ENCODE measurements around the gene TRAK2. TPM values are rescaled to one million over a fixed set of nuclear protein-coding genes. Genes with fewer than 3 reads are reported as not detected.

TRAK2 gene
- total and polyA plus RNA-seq, 9 of the 15 experiments (the other 6 are each of a cell fraction or from before 2014, with no cell fraction given): 3.4 to 10.4 (median 7.3) TPM

GRCh38 chr2:201414099-201415023 lies 36.9 kb downstream of the TRAK2 start:
- H3K4me1 ChIP-seq (replicated peaks in 1 of 2; ENCODE audit: control insufficient read depth in 2 of 2, insufficient read depth in 2 of 2, low read length in 2 of 2): peaks cover 0 to 11% of the 10 kb centered on the region in 2 experiments; a peak in 2 of 5 replicates
- no peak overlapping the region for H2AFZ ChIP-seq (ENCODE audit: low read depth, low read length)
- DNase-seq (ENCODE audit: extremely low read depth in 1 of 4, low spot score in 3 of 4) (no peak), FAIRE-seq (peak; percentile 37), ATAC-seq (peak; percentile 46; the same call in 2 of the 3 replicates)
- in situ Hi-C loops (cut with MboI): no loop called here
- no peaks in the 10 kb centered on the region for H3K9me1 ChIP-seq (ENCODE audit: control insufficient read depth, insufficient read depth, low read length)
- no peaks in the 10 kb centered on the region for H3K36me3 ChIP-seq (ENCODE audit: control insufficient read depth, insufficient read depth, low read length)
- H3K27me3 ChIP-seq (ENCODE audit: control insufficient read depth in 2 of 2, insufficient read depth in 2 of 2, low read length in 2 of 2): no peaks in the 10 kb centered on the region
- ChIA-PET CTCF (ENCODE audit: low intra/inter-chr PET ratio) (no interaction called here), POLR2A (interaction anchor here (0.6 to 1.4 kb wide), 4 partner anchors 8 to 181 kb away, joined by 3 to 5 read pairs (median 4); no protein-coding TSS in a partner anchor)
- no peak overlapping the region for H3K4me3 ChIP-seq
- intact Hi-C loops (cut with micrococcal nuclease): no loop called here
- 31% methylated on average over 3 of the region's 3 CpGs for WGBS (ENCODE audit: insufficient coverage, low coverage, missing lambda C conversion rate)
- no peaks in the 10 kb centered on the region for H4K20me1 ChIP-seq (replicated peaks; ENCODE audit: control insufficient read depth, insufficient read depth, low read length)
- peaks cover 9% of the 10 kb centered on the region; the same call in 1 of the 3 replicates for H3K79me2 ChIP-seq (ENCODE audit: control insufficient read depth, insufficient read depth, low read length)
- no TSS peak for BruUV-seq (replicated peaks)
- H3K9me3 ChIP-seq (replicated peaks; ENCODE audit: control insufficient read depth, insufficient read depth, low read depth, low read length): no peaks in the 10 kb centered on the region
- no peak overlapping the region for H3K4me2 ChIP-seq (ENCODE audit: insufficient read depth, low read length)
- no peak overlapping the region for H3K27ac ChIP-seq (ENCODE audit: extremely low read depth, low read depth, low read length)
- no peak overlapping the region for H3K9ac ChIP-seq (ENCODE audit: insufficient read depth in 1 of 2, low read depth in 2 of 2, low read length in 2 of 2)
- TF ChIP-seq HDAC8 (tag; IDR thresholded peaks at IDR 0.05) (no peak), ZNF398 (CRISPR knock-in tag; IDR thresholded peaks at IDR 0.05) (no peak), GTF3C2 (IDR thresholded peaks at IDR 0.05; ENCODE audit: borderline replicate concordance, extremely low read depth, insufficient read length) (no peak), MEF2D (tag; conservative IDR thresholded peaks at IDR 0.05; ENCODE audit: low read depth) (peak; percentile 73; the same call in 1 of the 2 replicates), TCF3 (CRISPR knock-in tag; IDR thresholded peaks at IDR 0.05) (peak; percentile 64), ASH1L (IDR thresholded peaks at IDR 0.05; ENCODE audit: borderline replicate concordance, low read depth, partially characterized antibody) (no peak), CBFA2T3 (IDR thresholded peaks at IDR 0.05) (0 out of 2 replicates have a peak, but pooled peaks have one; percentile 11)

All from K562 (cell line).